B cell (primary cell): ENCODE results near the gene GDPD3. TPM values are rescaled to one million over a fixed set of nuclear protein-coding genes. Genes with fewer than 3 reads are reported as not detected.

Experiments used
- ATAC-seq: fragments of 200-7000 bp; cut with Tn5 transposase; one replicate; pipeline ENCODE4 v1.10.0; 2021; ENCODE audit warnings: low read depth, mild to moderate bottlenecking, moderate number of reproducible peaks, moderate library complexity
- CTCF ChIA-PET: fragments of 350-600 bp; sonication (Branson Sonifier 250); formaldehyde crosslinking; loops from one replicate; lab custom pipeline; 2021; ENCODE audit warnings: antibody characterized with exemption, inconsistent platforms; lab: Charles Lee
- POLR2A ChIA-PET: fragments of 350-600 bp; sonication (Branson Sonifier 250); formaldehyde crosslinking; loops from one replicate; lab custom pipeline; 2021; ENCODE audit warnings: antibody characterized with exemption; lab: Charles Lee
- DNase-seq: peaks from one replicate; pipeline ENCODE4 v3.0.0; 2013
- H2AFZ ChIP-seq: 2 replicates; pipeline ENCODE4 v1.6.1; 2012; ENCODE audit warnings: mild to moderate bottlenecking, low read depth, low read length; ENCODE audit not compliant: insufficient read depth, poor library complexity, severe bottlenecking
- H3K27ac ChIP-seq, 2 donors: 1 replicate in 1 of 2; 2 replicates in 1 of 2; pipeline ENCODE4 v1.5.1; 2012 to 2013; ENCODE audit warnings: low read length in 2 of 2, mild to moderate bottlenecking in 2 of 2, moderate library complexity in 1 of 2
- H3K27me3 ChIP-seq, 4 experiments: fragments of 200-600 bp in 1 of 4; sonication (generic) in 1 of 4; replicated peaks in 1 of 4; 1 replicate in 2 of 4; 2 replicates in 2 of 4; pipeline versions ENCODE4 v1.6.1 to v1.7.0; 2013 to 2016; ENCODE audit warnings: low read length in 3 of 4, mild to moderate bottlenecking in 2 of 4, mixed read lengths in 1 of 4, moderate library complexity in 1 of 4; ENCODE audit not compliant: insufficient read depth in 4 of 4, control insufficient read depth in 3 of 4; ENCODE audit errors: control extremely low read depth in 1 of 4
- H3K36me3 ChIP-seq, 2 experiments: replicated peaks in 1 of 2; 1 replicate in 1 of 2; 2 replicates in 1 of 2; pipeline versions ENCODE4 v1.6.1 to v1.7.1; 2013; ENCODE audit warnings: low read length in 1 of 2; ENCODE audit not compliant: insufficient read depth in 2 of 2, control insufficient read depth in 1 of 2; ENCODE audit errors: control extremely low read depth in 1 of 2, extremely low read depth in 1 of 2
- H3K4me1 ChIP-seq, 2 donors: fragments of 200-600 bp in 1 of 2; sonication (generic) in 1 of 2; 1 replicate in 1 of 2; 2 replicates in 1 of 2; pipeline versions ENCODE4 v1.5.1 to v1.6.1; 2013 to 2017; ENCODE audit warnings: low read length in 2 of 2; ENCODE audit not compliant: control insufficient read depth in 2 of 2, insufficient read depth in 2 of 2
- H3K4me2 ChIP-seq: replicated peaks from 2 replicates; pipeline ENCODE3; 2012; ENCODE audit warnings: mild to moderate bottlenecking, low read depth, low read length; ENCODE audit not compliant: poor library complexity, severe bottlenecking
- H3K4me3 ChIP-seq, 5 experiments: fragments of 200-600 bp in 1 of 5; sonication (generic) in 1 of 5; 1 replicate in 3 of 5; 2 replicates in 2 of 5; pipeline versions ENCODE4 v1.5.1 to v1.7.0; 2011 to 2016; ENCODE audit warnings: low read length in 4 of 5, mild to moderate bottlenecking in 4 of 5, low read depth in 2 of 5, control low read depth in 1 of 5, moderate library complexity in 1 of 5; ENCODE audit not compliant: insufficient read depth in 1 of 5; ENCODE audit errors: control extremely low read depth in 1 of 5, extremely low read depth in 1 of 5
- H3K79me2 ChIP-seq: fragments of 200-600 bp; sonication (generic); one replicate; pipeline ENCODE4 v1.6.0; 2016; ENCODE audit warnings: low read length; ENCODE audit not compliant: control insufficient read depth, insufficient read depth
- H3K9ac ChIP-seq: fragments of 200-600 bp; sonication (generic); 2 replicates; pipeline ENCODE4 v1.6.1; 2017; ENCODE audit warnings: mild to moderate bottlenecking, low read length, moderate library complexity
- H3K9me3 ChIP-seq, 3 donors: one replicate each; pipeline versions ENCODE4 v1.6.1 to v1.7.1; 2013; ENCODE audit warnings: low read length in 2 of 3; ENCODE audit not compliant: control insufficient read depth in 2 of 3, insufficient read depth in 1 of 3; ENCODE audit errors: control extremely low read depth in 1 of 3
- H4K20me1 ChIP-seq: 2 replicates; pipeline ENCODE4 v1.6.0; 2012; ENCODE audit warnings: mild to moderate bottlenecking, low read length; ENCODE audit not compliant: insufficient read depth, control insufficient read depth, poor library complexity, severe bottlenecking
- H3K27ac Mint-ChIP-seq: one replicate; pipeline ENCODE4 v1.8.0; 2021; ENCODE audit warnings: mixed read lengths
- H3K27me3 Mint-ChIP-seq: one replicate; pipeline ENCODE4 v1.8.0; 2021; ENCODE audit warnings: mixed read lengths
- H3K4me1 Mint-ChIP-seq: one replicate; pipeline ENCODE4 v1.8.0; 2021; ENCODE audit warnings: mixed read lengths
- H3K4me3 Mint-ChIP-seq: one replicate; pipeline ENCODE4 v1.8.0; 2021; ENCODE audit warnings: mixed read lengths
- H3K9me3 Mint-ChIP-seq: one replicate; pipeline ENCODE4 v1.8.0; 2022; ENCODE audit warnings: mixed read lengths; ENCODE audit not compliant: insufficient read depth
- EZH2 ChIP-seq: IDR thresholded peaks from 2 replicates; pipeline ENCODE4 v1.6.1; 2012; ENCODE audit warnings: borderline replicate concordance, low read depth, mild to moderate bottlenecking, moderate library complexity, low read length; ENCODE audit not compliant: insufficient read depth, poor library complexity, severe bottlenecking
- WGBS: methylation state at CpG from one replicate; pipeline ENCODE4 v1.1.5; 2013; ENCODE audit warnings: missing lambda C conversion rate; ENCODE audit not compliant: insufficient coverage; 5-methylcytosine and 5-hydroxymethylcytosine counted together
- intact Hi-C: fragments of 100-400 bp; cut with micrococcal nuclease; formaldehyde crosslinking; loops from one replicate; pipeline ENCODE4 v1.10.0; 2022
- polyA plus RNA-seq: library from polyadenylated mRNA; depleted of rRNA; stranded (reverse); fragments of >200 nt; gene quantifications from 2 replicates; pipeline ENCODE4 v1.2.3, GENCODE V29; 2012
- total RNA-seq, 2 donors: library from RNA; stranded (reverse); fragments of 120-200 nt in 1 of 2; gene quantifications; 1 replicate in 1 of 2; 2 replicates in 1 of 2; pipeline versions ENCODE4 v1.2.3 to v1.2.4, GENCODE V29; 2013 to 2022
- TF ChIP-seq, protein P1 (sequence below): fragments of 200-600 bp; IDR thresholded peaks from one replicate; pipeline ENCODE4 v1.8.0; 2022; ENCODE audit warnings: antibody characterized with exemption, mild to moderate bottlenecking

The GDPD3 gene
- total and polyA plus RNA-seq, 2 donors (not counting 1 experiment from before 2014, with no cell fraction given): 10.6 to 17.3 TPM

GRCh38 chr16:30147843-30148510 lies 34.6 kb upstream of the GDPD3 start:
- Mint-ChIP-seq H3K4me1 (peaks cover 10% of the 10 kb centered on the region), H3K27ac (no peak overlapping the region), H3K27me3 (no peaks in the 10 kb centered on the region), H3K4me3 (no peak overlapping the region), H3K9me3 (peaks cover 3% of the 10 kb centered on the region)
- intact Hi-C loops: no loop called here
- no peaks in the 10 kb centered on the region for H3K79me2 ChIP-seq
- H3K4me2 ChIP-seq: no peak overlapping the region
- H3K9ac ChIP-seq: no peak overlapping the region
- H2AFZ ChIP-seq: no peak overlapping the region
- no peak for ATAC-seq
- CTCF ChIA-PET: interaction anchor here (1.0 to 1.3 kb wide), 2 partner anchors 10 to 56 kb away, joined by 3 to 4 read pairs; partner anchors contain the start of gene TBX6
- POLR2A ChIA-PET: no interaction called here
- H4K20me1 ChIP-seq: no peaks in the 10 kb centered on the region
- TF ChIP-seq, protein P1, sequence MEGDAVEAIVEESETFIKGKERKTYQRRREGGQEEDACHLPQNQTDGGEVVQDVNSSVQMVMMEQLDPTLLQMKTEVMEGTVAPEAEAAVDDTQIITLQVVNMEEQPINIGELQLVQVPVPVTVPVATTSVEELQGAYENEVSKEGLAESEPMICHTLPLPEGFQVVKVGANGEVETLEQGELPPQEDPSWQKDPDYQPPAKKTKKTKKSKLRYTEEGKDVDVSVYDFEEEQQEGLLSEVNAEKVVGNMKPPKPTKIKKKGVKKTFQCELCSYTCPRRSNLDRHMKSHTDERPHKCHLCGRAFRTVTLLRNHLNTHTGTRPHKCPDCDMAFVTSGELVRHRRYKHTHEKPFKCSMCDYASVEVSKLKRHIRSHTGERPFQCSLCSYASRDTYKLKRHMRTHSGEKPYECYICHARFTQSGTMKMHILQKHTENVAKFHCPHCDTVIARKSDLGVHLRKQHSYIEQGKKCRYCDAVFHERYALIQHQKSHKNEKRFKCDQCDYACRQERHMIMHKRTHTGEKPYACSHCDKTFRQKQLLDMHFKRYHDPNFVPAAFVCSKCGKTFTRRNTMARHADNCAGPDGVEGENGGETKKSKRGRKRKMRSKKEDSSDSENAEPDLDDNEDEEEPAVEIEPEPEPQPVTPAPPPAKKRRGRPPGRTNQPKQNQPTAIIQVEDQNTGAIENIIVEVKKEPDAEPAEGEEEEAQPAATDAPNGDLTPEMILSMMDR: no peak
- TF ChIP-seq EZH2: no peak
- H3K27me3 ChIP-seq: no peaks in the 10 kb centered on the region
- no CpG with 5 or more reads among the region's 3 CpGs for WGBS
- no peak overlapping the region for H3K27ac ChIP-seq
- H3K4me3 ChIP-seq: no peak overlapping the region
- H3K36me3 ChIP-seq: no peaks in the 10 kb centered on the region
- peaks cover 0 to 4% of the 10 kb centered on the region in 2 donors for H3K4me1 ChIP-seq
- H3K9me3 ChIP-seq: peaks cover 3 to 15% (median 7%) of the 10 kb centered on the region in 3 donors
- DNase-seq: no peak

DNA sequence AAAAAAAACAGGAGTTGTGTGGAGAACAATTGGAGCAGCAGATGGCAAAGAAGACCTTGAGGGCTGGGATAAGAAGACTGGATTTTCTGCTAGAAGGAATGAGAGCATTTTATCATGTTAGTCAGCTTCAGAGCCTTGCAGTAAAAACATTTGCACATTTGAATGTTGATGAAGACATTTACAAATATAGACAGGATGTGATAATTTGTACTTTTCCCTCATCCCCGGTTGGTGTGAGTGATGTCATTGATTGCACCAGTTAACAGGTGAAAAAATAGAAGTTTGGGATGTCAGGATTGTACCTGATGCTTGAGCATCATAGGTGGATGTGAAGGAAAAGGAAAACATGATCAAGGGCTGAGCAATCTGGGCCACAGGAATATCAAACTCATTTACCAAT lies 32.3 kb upstream of the GDPD3 start:
- peaks cover 3% of the 10 kb centered on the region for H3K9me3 Mint-ChIP-seq
- intact Hi-C loops: no loop called here
- WGBS: 50% methylated on average over 1 of the region's 1 CpG
- Histone ChIP-seq H3K9me3 (peaks cover 3 to 15% (median 7%) of the 10 kb centered on the region in 3 donors), H3K27ac (no peak overlapping the region), H3K79me2 (no peaks in the 10 kb centered on the region), H3K4me3 (no peak overlapping the region), H3K27me3 (no peaks in the 10 kb centered on the region), H3K4me2 (no peak overlapping the region), H3K4me1 (peaks cover 0 to 5% of the 10 kb centered on the region in 2 donors), H4K20me1 (no peaks in the 10 kb centered on the region), H3K9ac (no peak overlapping the region), H2AFZ (no peak overlapping the region), H3K36me3 (no peaks in the 10 kb centered on the region)
- H3K27ac Mint-ChIP-seq: no peak overlapping the region
- ATAC-seq (no peak), DNase-seq (no peak)
- TF ChIP-seq, protein P1: no peak
- no peak for TF ChIP-seq EZH2
- no peaks in the 10 kb centered on the region for H3K27me3 Mint-ChIP-seq
- H3K4me3 Mint-ChIP-seq: no peak overlapping the region
- H3K4me1 Mint-ChIP-seq: peaks cover 3% of the 10 kb centered on the region
- POLR2A ChIA-PET: interaction anchor here (0.6 kb wide), 1 partner anchor 539 kb away, joined by 10 read pairs; no protein-coding TSS in a partner anchor
- CTCF ChIA-PET: interaction anchor here (1.0 kb wide), 1 partner anchor 12 kb away, joined by 3 read pairs; no protein-coding TSS in a partner anchor
